Fibroblast of lung (primary cell): Measurements from ENCODE around the gene STX17. TPM values are rescaled to one million over a fixed set of nuclear protein-coding genes. Genes with fewer than 3 reads are reported as not detected.

Source experiments
- DNase-seq, 2 donors: peaks; one replicate each; pipeline versions ENCODE4 v3.0.0 to v3.0.0-alpha.2; 2010; ENCODE audit warnings: low read depth in 2 of 2
- H2AFZ ChIP-seq: 2 replicates; pipeline ENCODE4 v1.5.1; 2012; ENCODE audit warnings: low read length, control low read depth, inconsistent platforms
- H3K27ac ChIP-seq: 2 replicates; pipeline ENCODE4 v1.5.1; 2011; ENCODE audit warnings: low read length, control low read depth; ENCODE audit not compliant: insufficient read depth
- H3K27me3 ChIP-seq: 2 replicates; pipeline ENCODE4 v1.5.1; 2011; ENCODE audit warnings: mild to moderate bottlenecking, low read length; ENCODE audit not compliant: control insufficient read depth, insufficient read depth
- H3K36me3 ChIP-seq: 2 replicates; pipeline ENCODE4 v1.5.1; 2011; ENCODE audit warnings: low read length; ENCODE audit not compliant: control insufficient read depth, insufficient read depth
- H3K4me1 ChIP-seq: 2 replicates; pipeline ENCODE4 v1.5.1; 2011; ENCODE audit warnings: low read length; ENCODE audit not compliant: control insufficient read depth, insufficient read depth; ENCODE audit errors: extremely low read depth
- H3K4me2 ChIP-seq: 2 replicates; pipeline ENCODE4 v1.5.1; 2011; ENCODE audit warnings: low read length, control low read depth; ENCODE audit not compliant: insufficient read depth; ENCODE audit errors: extremely low read depth
- H3K4me3 ChIP-seq, 4 experiments: fragments of 200-600 bp in 1 of 4; sonication (generic) in 1 of 4; replicated peaks in 1 of 4; 2 replicates each; pipeline ENCODE4 v1.5.1; 2011 to 2016; ENCODE audit warnings: low read length in 4 of 4, low read depth in 3 of 4, mild to moderate bottlenecking in 3 of 4, control low read depth in 2 of 4, inconsistent platforms in 1 of 4, mixed read lengths in 1 of 4; ENCODE audit not compliant: insufficient read depth in 1 of 4; ENCODE audit errors: control extremely low read depth in 1 of 4
- H3K79me2 ChIP-seq: 2 replicates; pipeline ENCODE4 v1.5.1; 2012; ENCODE audit warnings: mild to moderate bottlenecking, low read length, inconsistent platforms; ENCODE audit not compliant: control insufficient read depth, insufficient read depth
- H3K9ac ChIP-seq: 2 replicates; pipeline ENCODE4 v1.5.1; 2011; ENCODE audit warnings: mild to moderate bottlenecking, low read length, control low read depth; ENCODE audit not compliant: insufficient read depth
- H3K9me3 ChIP-seq: 2 replicates; pipeline ENCODE4 v1.5.1; 2012; ENCODE audit warnings: low read depth, low read length; ENCODE audit not compliant: control insufficient read depth, insufficient read depth
- H4K20me1 ChIP-seq: 2 replicates; pipeline ENCODE4 v1.5.1; 2011; ENCODE audit warnings: low read length; ENCODE audit not compliant: control insufficient read depth, insufficient read depth; ENCODE audit errors: extremely low read depth
- CTCF ChIP-seq, 2 donors: IDR thresholded peaks in 1 of 2; conservative IDR thresholded peaks in 1 of 2; 1 replicate in 1 of 2; 2 replicates in 1 of 2; pipeline ENCODE4 v1.5.1; 2011 to 2012; ENCODE audit warnings: low read length in 2 of 2, control low read depth in 1 of 2, inconsistent platforms in 1 of 2, low read depth in 1 of 2, mild to moderate bottlenecking in 1 of 2
- EZH2 ChIP-seq: IDR thresholded peaks from 2 replicates; pipeline ENCODE4 v1.5.1; 2012; ENCODE audit warnings: low read length, control low read depth, mild to moderate bottlenecking; ENCODE audit errors: missing control alignments
- polyA plus RNA-seq, 2 donors: library from polyadenylated mRNA; depleted of rRNA in 1 of 2; stranded (reverse) in 1 of 2; unstranded in 1 of 2; fragments of >200 nt; gene quantifications; 2 replicates each; pipeline ENCODE4 v1.2.1, GENCODE V29; 2011 to 2012; ENCODE audit warnings: missing spikeins in 1 of 2
- total RNA-seq: library from RNA; depleted of rRNA; stranded (reverse); fragments of >200 nt; gene quantifications from 2 replicates; pipeline ENCODE4 v1.2.1, GENCODE V29; 2014

The STX17 gene
- total and polyA plus RNA-seq, 2 donors (not counting 1 experiment from before 2014, with no cell fraction given): 18.8 to 27.9 TPM

- Histone ChIP-seq H4K20me1 (no peaks in the 10 kb centered on the region), H3K9ac (no peak overlapping the region), H3K4me3 (no peak overlapping the region), H3K9me3 (no peaks in the 10 kb centered on the region), H3K4me2 (no peak overlapping the region), H3K36me3 (no peaks in the 10 kb centered on the region), H3K27ac (no peak overlapping the region), H3K79me2 (no peaks in the 10 kb centered on the region), H3K27me3 (no peaks in the 10 kb centered on the region), H2AFZ (no peak overlapping the region), H3K4me1 (no peaks in the 10 kb centered on the region)
- TF ChIP-seq EZH2: no peak
- TF ChIP-seq CTCF (conservative IDR thresholded peaks at IDR 0.05 in 1 of 2, IDR thresholded peaks at IDR 0.05 in 1 of 2; ENCODE audit: low read depth in 1 of 2, low read length in 2 of 2): no peak
- DNase-seq: no peak
These were observed 92.4 kb downstream of the STX17 start for GRCh38 chr9:99998866-99999265.

- Histone ChIP-seq H3K36me3 (no peaks in the 10 kb centered on the region), H3K4me3 (no peak overlapping the region), H3K27me3 (no peaks in the 10 kb centered on the region), H3K27ac (no peak overlapping the region), H3K9ac (no peak overlapping the region), H3K79me2 (no peaks in the 10 kb centered on the region), H2AFZ (no peak overlapping the region), H3K4me1 (no peaks in the 10 kb centered on the region), H4K20me1 (no peaks in the 10 kb centered on the region), H3K4me2 (no peak overlapping the region), H3K9me3 (no peaks in the 10 kb centered on the region)
- TF ChIP-seq EZH2: no peak
- TF ChIP-seq CTCF (conservative IDR thresholded peaks at IDR 0.05 in 1 of 2, IDR thresholded peaks at IDR 0.05 in 1 of 2; ENCODE audit: low read depth in 1 of 2, low read length in 2 of 2): no peak
- no peak for DNase-seq
These were observed 93.3 kb downstream of the STX17 start for GRCh38 chr9:99999797-100000196.

- no peak overlapping the region for H3K4me3 ChIP-seq
- no peaks in the 10 kb centered on the region for H3K27me3 ChIP-seq
- no peaks in the 10 kb centered on the region for H4K20me1 ChIP-seq
- H3K4me2 ChIP-seq: no peak overlapping the region
- no peaks in the 10 kb centered on the region for H3K4me1 ChIP-seq
- no peaks in the 10 kb centered on the region for H3K9me3 ChIP-seq
- H3K79me2 ChIP-seq: no peaks in the 10 kb centered on the region
- no peaks in the 10 kb centered on the region for H3K36me3 ChIP-seq
- peak; percentile 42 to 79 for DNase-seq
- H3K9ac ChIP-seq: no peak overlapping the region
- H2AFZ ChIP-seq: no peak overlapping the region
- H3K27ac ChIP-seq: no peak overlapping the region
- TF ChIP-seq CTCF (conservative IDR thresholded peaks at IDR 0.05 in 1 of 2, IDR thresholded peaks at IDR 0.05 in 1 of 2; ENCODE audit: low read depth in 1 of 2, low read length in 2 of 2) (peak; percentile 33 to 63), EZH2 (no peak)
These were observed 104.7 kb downstream of the STX17 start for GRCh38 chr9:100011062-100011681.
